Breast epithelium (tissue), 4 donors: Measurements from ENCODE around the gene PREP. TPM values are rescaled to one million over a fixed set of nuclear protein-coding genes. Genes with fewer than 3 reads are reported as not detected.

Source experiments
- DNase-seq, 2 donors: peaks; one replicate each; pipeline ENCODE4 v3.0.0-alpha.2; 2019; ENCODE audit warnings: low spot score in 2 of 2
- H3K27ac ChIP-seq, 2 donors: fragments of 200-600 bp; sonication (generic) in 1 of 2; one replicate each; pipeline ENCODE4 v1.5.1; 2016 to 2019; ENCODE audit warnings: mild to moderate bottlenecking in 1 of 2
- H3K27me3 ChIP-seq, 2 donors: fragments of 200-600 bp; sonication (generic) in 1 of 2; one replicate each; pipeline versions ENCODE4 v1.5.1 to v1.6.0; 2017 to 2019; ENCODE audit warnings: control low read depth in 1 of 2, mild to moderate bottlenecking in 1 of 2
- H3K36me3 ChIP-seq: fragments of 200-600 bp; one replicate; pipeline ENCODE4 v1.5.1; 2019
- H3K4me1 ChIP-seq, 2 donors: fragments of 200-600 bp; sonication (generic); one replicate each; pipeline ENCODE4 v1.5.1; 2016 to 2019; ENCODE audit warnings: control low read depth in 1 of 2
- H3K4me3 ChIP-seq, 3 donors: fragments of 200-600 bp; sonication (generic); 1 replicate in 2 of 3; 2 replicates in 1 of 3; pipeline ENCODE4 v1.5.1; 2016 to 2019; ENCODE audit warnings: mild to moderate bottlenecking in 3 of 3, moderate library complexity in 2 of 3
- H3K9me3 ChIP-seq, 2 donors: fragments of 200-600 bp; sonication (generic) in 1 of 2; one replicate each; pipeline ENCODE4 v1.5.1; 2016 to 2019; ENCODE audit warnings: control low read depth in 1 of 2
- CTCF ChIP-seq, 3 donors: fragments of 450-650 bp; IDR thresholded peaks; one replicate each; pipeline ENCODE4 v1.5.1; 2016 to 2017; ENCODE audit warnings: antibody characterized with exemption in 3 of 3, mild to moderate bottlenecking in 3 of 3, moderate library complexity in 3 of 3
- POLR2A ChIP-seq: fragments of 450-650 bp; IDR thresholded peaks from one replicate; pipeline ENCODE4 v1.6.1; 2016; ENCODE audit warnings: antibody characterized with exemption, mild to moderate bottlenecking, moderate library complexity
- POLR2AphosphoS5 ChIP-seq, 3 donors: sonication (generic); formaldehyde crosslinking; IDR thresholded peaks; one replicate each; pipeline ENCODE4 v1.6.1; 2017; ENCODE audit warnings: antibody characterized with exemption in 3 of 3
- intact Hi-C: fragments of 100-400 bp; cut with DNase I; formaldehyde crosslinking; loops from one replicate; pipeline ENCODE4 v1.15.1; 2023; ENCODE audit warnings: low total_unique reads
- total RNA-seq, 3 donors: library from RNA; depleted of rRNA; stranded (reverse); fragments of >200 nt; gene quantifications; one replicate each; pipeline ENCODE4 v1.1.0, GENCODE V29; 2016

The PREP gene
- total RNA-seq, 3 donors from 2014 or later = 18.4 to 22.3 (median 19.6) TPM

GRCh38 chr6:105409734-105410133, 6.9 kb upstream of the PREP start:
- Histone ChIP-seq H3K27ac (no peak overlapping the region), H3K27me3 (no peaks in the 10 kb centered on the region), H3K4me3 (no peak overlapping the region), H3K9me3 (peaks cover 0 to 5% of the 10 kb centered on the region in 2 donors), H3K4me1 (no peaks in the 10 kb centered on the region), H3K36me3 (no peaks in the 10 kb centered on the region)
- no peak for DNase-seq
- no peak for TF ChIP-seq POLR2A
- no peak for TF ChIP-seq CTCF (IDR thresholded peaks at IDR 0.05)
- no peak for TF ChIP-seq POLR2AphosphoS5 (IDR thresholded peaks at IDR 0.05)
- intact Hi-C loops = loop anchor here (10.0 kb wide), 1 partner anchor 315 kb away; no protein-coding TSS in a partner anchor

- TF ChIP-seq POLR2A (no peak), CTCF (IDR thresholded peaks at IDR 0.05) (no peak), POLR2AphosphoS5 (IDR thresholded peaks at IDR 0.05) (no peak)
- Histone ChIP-seq H3K36me3 (no peaks in the 10 kb centered on the region), H3K27ac (peak overlapping the region; percentile 84 to 92)
Measured at GRCh38 chr6:105402090-105402938, 568 bp downstream of the PREP start.

DNA sequence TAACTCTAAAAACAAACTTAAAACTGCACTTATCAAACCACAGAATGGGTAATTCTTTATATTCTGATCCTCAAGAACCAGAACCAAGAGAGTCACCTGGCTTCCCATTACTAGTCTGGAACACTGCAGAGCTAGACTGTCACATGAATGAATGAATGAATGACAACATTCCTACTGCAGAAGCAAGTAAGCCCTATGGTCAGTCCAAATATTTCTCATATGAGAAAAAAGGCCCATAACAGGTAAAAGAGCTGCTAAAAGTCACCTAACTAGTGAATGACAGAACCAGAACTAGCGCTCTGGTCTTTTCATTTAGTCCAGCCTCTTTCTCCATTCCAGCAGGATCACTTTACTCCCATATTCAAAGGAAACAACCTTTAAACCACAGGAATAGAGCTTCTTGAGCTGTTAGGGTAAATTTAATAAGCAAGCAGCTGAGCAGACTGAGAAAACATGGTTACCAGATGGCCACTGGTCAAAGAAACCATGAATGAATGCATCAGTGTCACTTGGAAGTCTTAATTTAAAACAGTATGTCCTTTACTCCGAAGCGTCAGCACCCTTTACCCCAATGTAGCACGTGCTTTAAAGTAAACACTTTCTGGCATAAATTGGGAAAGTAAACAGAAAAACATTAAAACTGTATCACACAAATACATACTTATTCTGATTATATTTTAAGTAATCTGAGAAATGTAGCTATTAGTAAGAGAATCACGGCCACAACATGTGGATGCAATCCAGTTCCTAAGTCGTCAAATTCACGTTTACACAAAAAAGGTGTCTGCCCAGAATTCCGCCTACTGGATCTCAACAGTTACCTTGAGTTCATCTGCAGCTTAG, 1.4 kb downstream of the PREP start:
- Histone ChIP-seq H3K9me3 (no peaks in the 10 kb centered on the region), H3K27ac (no peak overlapping the region), H3K4me3 (peak overlapping the region; percentile 79 to 94 (median 83)), H3K27me3 (no peaks in the 10 kb centered on the region), H3K36me3 (no peaks in the 10 kb centered on the region), H3K4me1 (peaks cover 0 to 2% of the 10 kb centered on the region in 2 donors)
- intact Hi-C loops = loop anchor here (10.0 kb wide), 1 partner anchor 307 kb away; no protein-coding TSS in a partner anchor
- no peak for TF ChIP-seq POLR2A
- no peak for TF ChIP-seq CTCF (IDR thresholded peaks at IDR 0.05)
- no peak for TF ChIP-seq POLR2AphosphoS5 (IDR thresholded peaks at IDR 0.05)
- DNase-seq = no peak

More at GRCh38 chr6:105402090-105402938, 568 bp downstream of the PREP start:
- intact Hi-C loops = loop anchor here (10.0 kb wide), 1 partner anchor 308 kb away; no protein-coding TSS in a partner anchor
- Histone ChIP-seq H3K4me3 (peak overlapping the region; percentile 79 to 94 (median 83)), H3K9me3 (no peaks in the 10 kb centered on the region), H3K27me3 (no peaks in the 10 kb centered on the region), H3K4me1 (peaks cover 0 to 2% of the 10 kb centered on the region in 2 donors)
- DNase-seq = peak in 1 of 2 donors; percentile 24

DNA sequence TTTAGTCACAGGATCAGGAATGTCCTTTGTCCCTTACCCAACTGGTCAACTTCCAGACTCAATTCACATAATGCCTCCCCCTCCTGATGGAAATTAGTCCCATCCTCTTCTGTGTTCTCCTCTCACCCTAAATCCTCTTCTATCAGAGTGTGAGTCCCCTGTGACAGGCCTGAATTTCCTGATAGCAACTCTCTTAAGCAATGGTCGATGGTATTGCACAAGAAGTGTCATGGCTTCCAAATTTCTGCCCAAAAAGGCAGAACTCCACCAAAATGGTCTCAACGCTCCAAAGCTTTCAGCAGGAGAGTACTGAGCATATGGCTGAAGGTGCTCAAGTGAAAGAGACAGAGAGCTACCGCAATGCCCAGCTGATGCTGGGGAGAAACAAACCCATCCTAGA, 2.4 kb downstream of the PREP start:
- Histone ChIP-seq H3K9me3 (no peaks in the 10 kb centered on the region), H3K27ac (no peak overlapping the region), H3K36me3 (no peaks in the 10 kb centered on the region), H3K4me3 (no peak overlapping the region), H3K27me3 (no peaks in the 10 kb centered on the region), H3K4me1 (peaks cover 0 to 2% of the 10 kb centered on the region in 2 donors)
- TF ChIP-seq POLR2A (no peak), CTCF (IDR thresholded peaks at IDR 0.05) (no peak), POLR2AphosphoS5 (IDR thresholded peaks at IDR 0.05) (no peak)
- no peak for DNase-seq
- intact Hi-C loops = loop anchor here (10.0 kb wide), 1 partner anchor 306 kb away; no protein-coding TSS in a partner anchor
